GM23338 (cell line): ENCODE results near the gene SENP5.

Source experiments
- CREB1 ChIP-seq: fragments of 250-450 bp; sonication (Bioruptor Pico); IDR thresholded peaks from 2 replicates; pipeline ENCODE4 v1.5.0; 2020; ENCODE audit warnings: low read depth, mild to moderate bottlenecking, moderate library complexity
- CTCF ChIP-seq, 2 experiments: fragments of 200-600 bp in 1 of 2; sonication (generic) in 1 of 2; conservative IDR thresholded peaks; 2 replicates each; pipeline versions ENCODE4 v1.5.1 to v1.6.1; 2016 to 2017; ENCODE audit warnings: antibody characterized with exemption in 2 of 2, low read depth in 2 of 2, mild to moderate bottlenecking in 2 of 2, moderate library complexity in 1 of 2
- ETS1 ChIP-seq: IDR thresholded peaks from 2 replicates; pipeline ENCODE4 v1.6.1; 2016; ENCODE audit warnings: antibody characterized with exemption
- EZH2 ChIP-seq: fragments of 200-600 bp; sonication (generic); IDR thresholded peaks from one replicate; pipeline ENCODE4 v1.8.0; 2017; ENCODE audit warnings: antibody characterized with exemption, mild to moderate bottlenecking, low read depth; ENCODE audit not compliant: unreplicated experiment
- EZH2phosphoT487 ChIP-seq: fragments of 200-600 bp; sonication (generic); IDR thresholded peaks from one replicate; pipeline ENCODE4 v1.8.1; 2018; ENCODE audit warnings: antibody characterized with exemption; ENCODE audit not compliant: unreplicated experiment
- JUNB ChIP-seq: IDR thresholded peaks from one replicate; pipeline ENCODE4 v1.6.1; 2016; ENCODE audit warnings: antibody characterized with exemption; ENCODE audit not compliant: unreplicated experiment
- POLR2AphosphoS5 ChIP-seq: IDR thresholded peaks from 2 replicates; pipeline ENCODE4 v1.6.1; 2016; ENCODE audit warnings: antibody characterized with exemption, low read depth
- REST ChIP-seq: IDR thresholded peaks from one replicate; pipeline ENCODE4 v1.6.1; 2018; ENCODE audit warnings: antibody characterized with exemption; ENCODE audit not compliant: unreplicated experiment
- STAT1 ChIP-seq: IDR thresholded peaks from one replicate; pipeline ENCODE4 v1.6.1; 2016; ENCODE audit warnings: antibody characterized with exemption; ENCODE audit not compliant: unreplicated experiment
- ZNF114 ChIP-seq: fragments of 250-450 bp; sonication (Bioruptor Pico); IDR thresholded peaks from 2 replicates; pipeline ENCODE4 v1.5.0; 2020; ENCODE audit warnings: mild to moderate bottlenecking, moderate library complexity
- ZNF331 ChIP-seq: fragments of 250-450 bp; sonication (Bioruptor Pico); IDR thresholded peaks from 2 replicates; pipeline ENCODE4 v1.5.0; 2020; ENCODE audit warnings: low read depth, mild to moderate bottlenecking, moderate library complexity
- ZNF462 ChIP-seq: fragments of 250-450 bp; sonication (Bioruptor Pico); IDR thresholded peaks from 2 replicates; pipeline ENCODE4 v1.5.0; 2020; ENCODE audit warnings: mild to moderate bottlenecking, moderate library complexity

GRCh38 chr3:196915375-196915774 lies 47.7 kb downstream of the SENP5 start:
- TF ChIP-seq STAT1 (no peak), CTCF (conservative IDR thresholded peaks at IDR 0.05; ENCODE audit: low read depth in 2 of 2) (no peak), REST (no peak), ETS1 (no peak), CREB1 (CRISPR knock-in tag) (no peak), EZH2 (no peak), POLR2AphosphoS5 (no peak), ZNF114 (CRISPR knock-in tag) (no peak), JUNB (no peak), EZH2phosphoT487 (no peak), ZNF462 (no peak), ZNF331 (CRISPR knock-in tag) (no peak)
